H7 (cell line): ENCODE results near the gene NOXRED1. TPM values are rescaled to one million over a fixed set of nuclear protein-coding genes. Genes with fewer than 3 reads are reported as not detected.

Experiments used
- DNase-seq: peaks from one replicate; pipeline ENCODE4 v3.0.0; 2012
- H3K27me3 ChIP-seq: 2 replicates; pipeline ENCODE4 v1.6.0; 2011; ENCODE audit warnings: mild to moderate bottlenecking, low read length; ENCODE audit not compliant: control insufficient read depth, insufficient read depth
- H3K36me3 ChIP-seq: replicated peaks from 2 replicates; pipeline ENCODE4 v1.5.1; 2011; ENCODE audit warnings: low read length; ENCODE audit not compliant: control insufficient read depth, insufficient read depth
- H3K4me3 ChIP-seq: 2 replicates; pipeline ENCODE4 v1.5.1; 2011; ENCODE audit warnings: low read depth, mild to moderate bottlenecking, control low read depth, low read length, moderate library complexity; ENCODE audit not compliant: insufficient read depth
- total RNA-seq: library from RNA; depleted of rRNA; stranded (reverse); fragments of >200 nt; shearing (Covaris generic); gene quantifications from 2 replicates; pipeline ENCODE4 v1.2.3, GENCODE V29; 2014; rRNA removed

The NOXRED1 gene, protein sequence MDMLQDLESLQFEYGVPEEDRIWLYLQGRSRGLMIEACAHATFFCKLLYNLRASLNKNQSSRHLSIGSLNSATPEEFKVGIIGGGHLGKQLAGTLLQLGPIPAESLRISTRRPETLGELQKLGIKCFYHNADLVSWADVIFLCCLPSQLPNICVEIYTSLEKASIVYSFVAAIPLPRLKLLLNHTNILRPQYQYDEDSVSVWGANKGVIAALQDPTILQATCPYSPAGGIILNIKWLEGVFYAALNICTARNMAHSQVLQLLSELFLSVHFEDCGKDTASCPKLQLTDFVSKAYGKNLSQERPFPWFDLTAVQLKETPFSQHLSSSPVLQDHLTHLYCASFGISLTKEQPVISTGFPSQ
- total RNA-seq, result 0.07 and 2.3 TPM in 2 replicates

DNA sequence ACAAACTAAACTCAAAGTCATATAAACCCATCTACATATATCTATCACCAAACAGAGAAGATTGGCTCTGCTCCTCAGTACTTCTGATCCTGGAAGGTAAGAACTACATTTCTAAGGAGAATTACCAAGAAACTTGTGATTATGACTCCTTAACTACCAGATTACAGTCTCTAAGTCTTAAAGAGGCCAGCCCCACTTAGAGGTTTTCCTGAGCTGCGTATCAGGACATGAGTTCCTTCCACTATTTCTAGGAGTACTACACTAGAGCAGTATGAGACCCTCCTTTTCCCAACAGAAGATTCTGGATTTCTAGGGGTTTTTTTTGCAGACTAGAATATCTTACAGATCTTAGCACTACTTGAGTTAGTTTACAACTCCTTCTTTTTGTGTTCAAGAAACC, at the start of gene NOXRED1:
NOXRED1 (minus strand) TSS at position 101 of the 400 bp plus-strand sequence. CDS start 634 bp downstream, outside the sequence.
- H3K4me3 ChIP-seq, result no peak within 1 kb of the TSS
- DNase-seq, result no peak
- no peaks in the 10 kb centered on the region for H3K27me3 ChIP-seq
- H3K36me3 ChIP-seq, result peaks cover 15% of the 10 kb centered on the region

DNA sequence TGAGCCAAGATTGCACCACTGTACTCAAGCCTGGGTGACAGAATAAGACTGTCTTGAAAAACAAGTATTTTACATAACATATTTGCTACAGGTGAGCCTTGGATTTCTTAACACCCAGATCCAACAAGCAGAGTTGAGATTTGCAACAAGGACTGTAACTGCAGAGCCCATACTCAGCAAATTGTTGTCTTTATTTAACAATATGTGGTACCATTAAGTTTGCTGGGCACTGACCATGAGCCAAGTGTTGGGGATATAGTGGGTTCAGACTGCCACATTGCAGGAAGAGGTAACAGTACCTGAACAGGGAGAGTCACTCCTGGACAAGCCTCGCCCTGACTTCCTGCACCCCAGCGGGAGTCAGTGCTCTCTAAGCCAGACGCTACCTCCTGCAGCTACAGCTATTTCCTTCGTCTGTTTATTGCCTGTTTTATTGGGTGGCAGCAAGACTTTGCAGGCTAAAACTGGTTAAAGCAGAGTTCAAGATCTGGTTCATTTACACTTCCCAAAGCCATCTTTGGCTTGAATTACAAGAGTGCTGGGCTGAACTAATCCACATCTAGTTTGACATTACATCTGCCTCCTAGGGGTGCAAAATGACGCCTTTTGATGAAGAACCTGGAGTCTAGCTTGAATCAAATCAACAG, 47.0 kb upstream of the NOXRED1 start:
- Histone ChIP-seq H3K4me3 (no peak overlapping the region), H3K27me3 (no peaks in the 10 kb centered on the region), H3K36me3 (peaks cover 14% of the 10 kb centered on the region)
- no peak for DNase-seq

DNA sequence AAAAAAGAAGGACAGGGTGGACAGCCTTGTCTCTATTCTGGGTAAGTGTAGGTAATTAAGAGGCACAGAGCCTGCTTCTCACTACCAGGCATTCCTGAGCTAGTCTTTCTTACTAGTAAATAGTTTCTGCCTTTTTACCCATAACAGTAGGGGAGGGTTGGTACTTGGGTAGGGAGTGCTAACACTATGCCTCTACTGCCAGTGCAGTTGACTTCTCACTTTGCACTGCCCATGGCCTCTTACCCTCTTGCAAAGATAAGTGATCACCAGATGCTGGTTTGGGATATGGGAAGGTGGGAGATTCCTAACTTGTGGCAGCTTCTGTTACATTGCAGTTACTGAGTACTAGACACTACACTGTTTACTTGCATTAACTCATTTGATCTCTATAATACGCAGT, 46.2 kb upstream of the NOXRED1 start:
- DNase-seq, result no peak
- H3K36me3 ChIP-seq, result peaks cover 22% of the 10 kb centered on the region

DNA sequence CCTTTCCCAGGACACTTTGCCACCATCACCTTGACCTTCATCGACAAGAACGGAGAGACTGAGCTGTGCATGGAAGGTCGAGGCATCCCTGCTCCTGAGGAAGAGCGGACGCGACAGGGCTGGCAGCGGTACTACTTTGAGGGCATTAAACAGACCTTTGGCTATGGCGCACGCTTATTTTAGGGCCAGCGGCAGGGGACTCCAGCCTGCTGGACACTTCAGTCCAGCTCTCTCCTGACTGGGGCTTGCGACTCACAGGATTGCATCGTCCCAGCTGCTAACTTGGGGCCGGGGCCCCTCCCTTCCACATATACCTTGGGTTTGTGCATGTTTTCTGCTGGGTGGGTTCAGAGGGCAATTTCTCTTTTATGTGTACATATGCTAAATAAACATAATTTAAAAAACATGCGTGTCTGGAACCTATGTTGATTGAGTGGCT, 45.8 kb upstream of the NOXRED1 start:
- Histone ChIP-seq H3K36me3 (peaks cover 25% of the 10 kb centered on the region), H3K4me3 (no peak overlapping the region), H3K27me3 (no peaks in the 10 kb centered on the region)
- DNase-seq, result no peak

More for the DNA sequence above, 46.2 kb upstream of the NOXRED1 start:
- Histone ChIP-seq H3K27me3 (no peaks in the 10 kb centered on the region), H3K4me3 (no peak overlapping the region)

DNA sequence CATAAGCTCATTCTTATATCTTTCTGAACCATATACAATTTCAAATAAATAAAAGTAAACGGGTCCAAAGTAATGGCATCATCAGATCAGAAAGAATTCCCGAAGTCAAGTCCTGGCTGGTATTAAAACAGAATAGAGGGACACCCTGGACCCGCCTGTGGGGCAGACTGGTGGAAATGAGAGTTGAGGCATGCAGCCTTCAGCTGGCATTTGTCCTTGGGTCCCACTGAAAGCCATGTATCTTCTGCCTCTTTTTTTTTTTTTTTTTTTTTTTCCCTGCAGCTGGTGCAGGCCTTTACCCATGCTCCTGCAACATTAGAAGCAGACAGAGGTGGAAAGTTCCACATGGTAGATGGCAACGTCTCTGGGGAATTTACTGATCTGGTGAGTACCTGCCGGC, 44.5 kb upstream of the NOXRED1 start:
- H3K27me3 ChIP-seq, result no peaks in the 10 kb centered on the region
- H3K36me3 ChIP-seq, result peaks cover 32% of the 10 kb centered on the region
- no peak for DNase-seq
- no peak overlapping the region for H3K4me3 ChIP-seq

DNA sequence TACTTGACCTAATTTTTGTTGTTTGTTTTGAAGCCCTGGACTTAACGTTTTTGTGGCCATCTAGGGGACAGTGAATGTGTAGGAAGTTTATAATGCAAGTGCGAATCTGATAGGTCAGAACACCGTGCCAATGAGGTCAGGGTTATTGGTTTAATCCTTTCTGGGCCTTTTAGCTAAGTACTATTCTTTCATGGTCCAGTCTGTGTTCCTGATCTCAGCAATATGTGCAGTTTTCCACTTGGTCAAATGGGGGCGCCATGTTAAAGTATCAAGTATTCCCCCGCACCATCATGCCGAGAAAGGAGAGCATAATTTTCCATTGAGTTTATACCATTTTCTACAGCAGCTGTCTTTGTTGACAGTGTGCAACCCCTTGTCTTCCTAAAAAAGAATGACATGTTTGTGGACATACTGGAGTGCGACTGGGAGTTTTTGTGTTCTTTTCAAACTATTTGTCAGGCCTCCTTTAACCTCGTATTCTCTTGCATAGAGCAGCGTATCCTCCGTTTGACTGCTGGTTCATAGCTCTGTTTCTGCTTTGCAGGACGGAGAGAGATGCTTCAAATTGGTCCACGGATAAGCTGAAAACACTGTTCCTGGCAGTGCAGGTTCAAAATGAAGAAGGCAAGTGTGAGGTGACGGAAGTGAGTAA, 35.9 kb upstream of the NOXRED1 start:
- Histone ChIP-seq H3K36me3 (peaks cover 32% of the 10 kb centered on the region), H3K27me3 (no peaks in the 10 kb centered on the region), H3K4me3 (peak overlapping the region; percentile 73)
- peak; percentile 75 for DNase-seq

DNA sequence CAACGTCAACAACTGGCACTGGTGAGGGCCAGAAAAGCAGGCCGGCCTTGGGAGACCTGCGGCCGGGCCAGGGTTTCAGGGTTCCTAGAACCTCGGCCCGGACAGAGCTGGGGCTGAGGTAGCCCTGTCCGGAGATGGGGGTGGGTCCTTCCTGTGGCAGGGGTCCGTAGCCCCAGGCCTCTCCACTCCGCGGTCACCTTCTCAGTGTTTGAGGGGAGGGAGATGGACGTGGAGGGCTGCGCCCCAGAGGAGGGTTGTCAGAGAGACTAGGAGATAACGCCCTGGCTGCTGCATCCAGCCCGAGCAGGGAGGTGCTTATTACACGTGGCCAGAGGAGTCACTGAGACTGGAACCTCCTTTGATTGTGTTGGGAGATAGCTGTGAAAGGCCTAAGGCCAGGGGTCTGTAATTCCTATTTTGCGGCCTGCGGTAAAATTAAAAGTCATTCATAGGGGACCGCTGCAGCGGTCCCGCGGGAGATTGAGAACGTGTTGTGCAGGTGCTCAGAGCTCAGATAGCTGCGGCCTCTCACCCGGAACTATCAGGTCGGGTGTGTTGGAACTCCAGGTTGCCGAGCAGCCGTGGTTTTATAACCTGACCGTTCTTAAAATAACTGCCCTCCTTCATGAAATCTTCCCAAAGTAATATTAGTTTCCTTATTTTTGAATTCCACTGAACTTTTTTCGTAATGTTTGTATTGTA, 35.1 kb upstream of the NOXRED1 start:
- H3K27me3 ChIP-seq, result no peaks in the 10 kb centered on the region
- H3K36me3 ChIP-seq, result peaks cover 27% of the 10 kb centered on the region
- DNase-seq, result peak; percentile 67
- peak overlapping the region; percentile 73 for H3K4me3 ChIP-seq

DNA sequence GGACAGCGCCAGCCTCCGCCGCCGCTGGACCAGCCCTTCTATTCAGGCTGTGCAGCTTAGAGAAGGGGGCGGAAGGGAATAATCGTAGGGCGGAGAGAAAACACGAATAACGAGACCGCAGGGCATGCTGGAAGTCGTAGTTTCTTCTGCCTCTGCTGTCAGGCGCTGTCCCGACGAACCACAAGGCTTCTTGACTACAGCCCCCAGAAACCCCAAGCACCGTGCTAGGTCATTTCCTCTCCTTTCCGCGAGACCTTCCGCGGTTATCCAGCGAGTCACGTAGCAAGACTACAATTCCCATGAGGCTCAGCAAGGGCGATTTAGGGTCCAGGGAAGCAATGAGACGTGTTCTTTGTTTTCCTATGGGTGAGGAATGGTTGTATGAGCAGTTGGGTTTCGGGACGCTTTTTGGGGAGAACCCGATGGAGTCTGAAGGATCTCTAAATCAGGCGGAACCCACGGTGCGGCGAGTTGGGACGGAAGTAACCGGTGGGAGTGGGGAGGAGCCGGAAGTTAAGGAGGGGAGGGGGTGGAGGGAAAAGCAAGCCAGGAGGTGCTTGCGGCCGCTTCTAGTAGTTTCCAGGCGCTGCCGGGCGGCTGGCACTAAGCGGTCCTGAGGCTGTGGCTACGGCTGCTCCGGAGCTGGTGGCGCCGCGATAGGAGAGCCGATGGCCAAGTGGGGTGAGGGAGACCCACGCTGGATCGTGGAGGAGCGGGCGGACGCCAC, 34.4 kb upstream of the NOXRED1 start, which contains the start of the genes AHSA1 and VIPAS39:
AHSA1 (plus strand) TSS at position 572 of the 727 bp plus-strand sequence; CDS start at position 669, 97 bp downstream.
VIPAS39 (minus strand) TSS at position 80 of the 727 bp plus-strand sequence. CDS start 3,499 bp downstream, outside the sequence.
- Histone ChIP-seq H3K36me3 (peaks cover 23% of the 10 kb centered on the region), H3K27me3 (no peaks in the 10 kb centered on the region), H3K4me3 (peak within 1 kb of the TSS; percentile 73)
- peak; percentile 93 for DNase-seq

DNA sequence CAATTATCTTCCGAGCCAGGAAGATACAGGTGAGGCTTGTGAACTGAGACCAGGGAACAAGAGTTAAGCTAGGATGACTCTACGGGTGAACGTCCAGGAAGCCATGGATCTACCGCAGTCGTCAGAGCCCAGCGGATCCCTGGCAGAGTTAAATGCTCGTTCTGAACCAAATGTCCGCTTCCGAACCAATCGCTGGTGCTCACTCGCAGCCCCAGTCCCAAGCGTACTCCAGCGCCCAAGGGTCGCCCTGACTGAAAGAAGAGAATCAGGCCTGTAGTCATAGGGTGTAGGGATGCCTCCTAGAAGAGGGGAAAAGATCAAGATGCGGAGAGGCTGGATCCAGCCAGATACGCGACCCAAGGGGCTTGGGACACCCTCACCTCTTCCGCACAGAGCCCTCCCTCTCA, 33.8 kb upstream of the NOXRED1 start:
- peak overlapping the region; percentile 73 for H3K4me3 ChIP-seq
- peaks cover 17% of the 10 kb centered on the region for H3K36me3 ChIP-seq
- DNase-seq, result no peak
- H3K27me3 ChIP-seq, result no peaks in the 10 kb centered on the region

DNA sequence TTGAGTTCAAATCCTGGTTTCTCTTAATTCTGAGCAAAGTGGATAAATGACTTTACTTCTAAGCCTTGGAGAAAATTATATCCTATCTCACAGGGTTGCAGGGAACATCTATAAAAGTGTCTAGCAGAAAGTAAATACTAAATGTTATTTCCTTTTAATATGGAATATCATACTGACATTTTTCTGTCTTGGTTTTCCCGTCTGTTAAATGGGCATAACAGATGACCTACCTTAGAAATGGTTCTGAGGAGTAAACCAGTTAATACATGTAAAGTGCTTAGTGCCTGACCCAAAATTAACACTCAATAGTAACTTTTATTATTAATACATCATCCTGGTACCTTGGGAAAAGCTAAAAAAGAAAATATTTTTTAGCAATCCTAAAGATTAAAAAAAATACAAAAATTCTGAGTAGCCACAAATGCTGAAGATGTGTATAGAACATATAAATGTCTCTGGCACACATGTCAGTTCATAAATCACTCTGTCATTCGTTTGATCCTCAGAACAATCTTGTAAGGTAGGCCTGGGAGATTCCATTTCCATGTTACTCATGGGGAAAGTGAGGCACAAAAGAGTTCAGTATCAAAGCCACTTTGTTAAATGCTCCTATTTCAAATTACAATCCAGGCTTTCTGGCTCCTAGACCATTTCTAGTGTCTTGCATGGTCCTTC, 32.8 kb upstream of the NOXRED1 start:
- Histone ChIP-seq H3K36me3 (peaks cover 10% of the 10 kb centered on the region), H3K4me3 (no peak overlapping the region), H3K27me3 (no peaks in the 10 kb centered on the region)
- DNase-seq, result no peak

DNA sequence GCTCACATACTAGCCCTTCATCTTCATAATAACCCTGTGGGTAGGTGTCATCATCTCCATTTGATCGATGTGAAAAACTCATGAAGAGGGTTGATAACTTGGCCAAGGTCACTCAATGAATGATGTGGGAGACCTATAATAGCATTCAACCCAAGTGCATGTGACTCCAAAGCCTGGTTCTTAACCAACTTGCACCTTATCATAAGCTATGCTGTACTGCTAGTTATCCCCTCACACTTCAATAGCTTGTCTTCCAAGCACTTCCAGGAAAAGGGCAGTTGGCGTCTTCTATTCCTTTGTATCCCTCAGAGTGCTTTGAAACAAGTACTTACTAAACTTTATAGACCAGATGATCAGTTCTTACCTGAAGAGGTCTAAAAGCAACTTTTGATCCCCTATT, 18.9 kb upstream of the NOXRED1 start:
- DNase-seq, result no peak
- no peaks in the 10 kb centered on the region for H3K27me3 ChIP-seq
- peaks cover 12% of the 10 kb centered on the region for H3K36me3 ChIP-seq
- no peak overlapping the region for H3K4me3 ChIP-seq

DNA sequence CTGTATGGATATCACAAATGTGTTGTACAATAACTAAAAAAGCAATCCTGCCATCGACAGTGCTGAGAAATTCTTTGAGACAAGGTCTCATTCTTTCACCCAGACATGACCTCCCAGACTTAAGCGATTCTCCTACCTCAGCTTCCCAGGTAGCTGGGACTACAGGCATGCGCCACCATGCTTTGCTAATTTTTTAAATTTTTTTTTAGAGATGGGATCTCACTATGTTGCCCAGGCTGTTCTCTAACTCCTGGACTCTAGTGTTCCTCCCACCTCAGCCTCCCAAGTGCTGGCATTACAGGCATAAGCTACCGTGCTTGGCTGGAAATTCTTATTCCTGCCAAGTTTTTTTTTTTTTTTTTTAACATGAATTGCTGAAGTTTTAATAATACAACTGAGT, 16.5 kb upstream of the NOXRED1 start:
- Histone ChIP-seq H3K4me3 (no peak overlapping the region), H3K36me3 (peaks cover 12% of the 10 kb centered on the region), H3K27me3 (no peaks in the 10 kb centered on the region)
- no peak for DNase-seq

DNA sequence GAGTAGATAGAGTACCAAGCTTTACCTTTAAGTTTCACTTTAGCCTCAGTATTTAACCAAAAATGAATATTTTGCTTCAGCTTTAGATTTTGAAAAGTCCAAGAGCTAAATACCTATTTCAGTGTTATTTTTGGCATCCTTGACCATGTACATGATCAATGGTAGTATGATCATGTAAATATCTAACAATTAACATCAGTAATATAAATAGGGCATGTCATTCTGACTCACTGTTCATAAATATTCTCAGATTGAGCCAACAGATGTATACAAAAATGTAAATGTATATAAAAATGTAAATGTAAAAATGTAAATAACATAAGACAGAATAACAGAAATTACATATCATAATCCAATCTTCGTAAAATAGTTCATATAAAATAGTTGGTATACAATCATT, 15.3 kb upstream of the NOXRED1 start:
- Histone ChIP-seq H3K36me3 (peaks cover 9% of the 10 kb centered on the region), H3K4me3 (no peak overlapping the region), H3K27me3 (no peaks in the 10 kb centered on the region)
- DNase-seq, result no peak
